Fibroblast of lung (primary cell): ENCODE data around the gene PGAM2.

ENCODE experiments used
- EZH2 ChIP-seq: IDR thresholded peaks from 2 replicates; pipeline ENCODE4 v1.5.1; 2012; ENCODE audit warnings: low read length, control low read depth, mild to moderate bottlenecking; ENCODE audit errors: missing control alignments
- TF ChIP-seq, protein P1 (sequence below), 2 donors: IDR thresholded peaks in 1 of 2; conservative IDR thresholded peaks in 1 of 2; 1 replicate in 1 of 2; 2 replicates in 1 of 2; pipeline ENCODE4 v1.5.1; 2011 to 2012; ENCODE audit warnings: low read length in 2 of 2, control low read depth in 1 of 2, inconsistent platforms in 1 of 2, low read depth in 1 of 2, mild to moderate bottlenecking in 1 of 2

DNA sequence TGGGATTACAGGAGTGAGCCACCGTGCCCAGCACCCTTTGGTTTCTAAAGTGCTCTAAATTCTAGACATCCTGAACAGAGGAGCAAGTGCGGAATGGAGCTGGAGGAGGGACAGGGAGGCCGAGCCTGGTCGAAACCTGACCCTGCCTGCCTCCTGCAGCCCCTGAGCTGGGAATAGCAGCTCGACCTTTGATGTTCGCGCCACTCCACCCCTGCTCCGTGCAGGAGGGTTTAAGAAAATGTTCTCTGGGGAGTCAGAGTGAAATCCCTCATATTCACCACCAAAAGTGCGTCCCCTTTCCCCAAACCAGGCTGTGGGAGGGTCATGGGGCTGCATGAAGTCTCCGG is 1.8 kb downstream of the PGAM2 start:
- TF ChIP-seq, protein P1, sequence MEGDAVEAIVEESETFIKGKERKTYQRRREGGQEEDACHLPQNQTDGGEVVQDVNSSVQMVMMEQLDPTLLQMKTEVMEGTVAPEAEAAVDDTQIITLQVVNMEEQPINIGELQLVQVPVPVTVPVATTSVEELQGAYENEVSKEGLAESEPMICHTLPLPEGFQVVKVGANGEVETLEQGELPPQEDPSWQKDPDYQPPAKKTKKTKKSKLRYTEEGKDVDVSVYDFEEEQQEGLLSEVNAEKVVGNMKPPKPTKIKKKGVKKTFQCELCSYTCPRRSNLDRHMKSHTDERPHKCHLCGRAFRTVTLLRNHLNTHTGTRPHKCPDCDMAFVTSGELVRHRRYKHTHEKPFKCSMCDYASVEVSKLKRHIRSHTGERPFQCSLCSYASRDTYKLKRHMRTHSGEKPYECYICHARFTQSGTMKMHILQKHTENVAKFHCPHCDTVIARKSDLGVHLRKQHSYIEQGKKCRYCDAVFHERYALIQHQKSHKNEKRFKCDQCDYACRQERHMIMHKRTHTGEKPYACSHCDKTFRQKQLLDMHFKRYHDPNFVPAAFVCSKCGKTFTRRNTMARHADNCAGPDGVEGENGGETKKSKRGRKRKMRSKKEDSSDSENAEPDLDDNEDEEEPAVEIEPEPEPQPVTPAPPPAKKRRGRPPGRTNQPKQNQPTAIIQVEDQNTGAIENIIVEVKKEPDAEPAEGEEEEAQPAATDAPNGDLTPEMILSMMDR (conservative IDR thresholded peaks at IDR 0.05 in 1 of 2, IDR thresholded peaks at IDR 0.05 in 1 of 2; ENCODE audit: low read depth in 1 of 2, low read length in 2 of 2) = no peak
- TF ChIP-seq EZH2 = no peak
